K562 (cell line): ENCODE measurements around the gene SLC22A12. TPM values are rescaled to one million over a fixed set of nuclear protein-coding genes. Genes with fewer than 3 reads are reported as not detected.

Experiments
- ATAC-seq: fragments of 200-7000 bp; cut with Tn5 transposase; 3 replicates; pipeline ENCODE4 v1.9.1; 2020; ENCODE audit warnings: moderate library complexity
- BruUV-seq: library from RNA; stranded (reverse); fragments of 400-500 nt; replicated peaks from 2 replicates; lab custom pipeline; 2021; lab: Mats Ljungman, UMichigan
- CTCF ChIA-PET: fragments of 300-600 bp; formaldehyde crosslinking; extraction: SDS; loops from one replicate; lab custom pipeline; 2021; ENCODE audit warnings: low intra/inter-chr PET ratio; lab: Yijun Ruan, JAX
- POLR2A ChIA-PET: fragments of 300-600, 350-650 bp; sonication (Branson Sonifier 250); formaldehyde crosslinking; extraction: SDS; loops from one replicate; lab custom pipeline; 2021; ENCODE audit warnings: antibody characterized with exemption, inconsistent platforms; lab: Yijun Ruan, JAX
- DNase-seq, 4 experiments: peaks; one replicate each; pipeline versions ENCODE4 v3.0.0 to v3.0.0-alpha.2; 2011 to 2018; ENCODE audit warnings: low spot score in 3 of 4, mixed read lengths in 3 of 4; ENCODE audit errors: extremely low read depth in 1 of 4
- FAIRE-seq: peaks from 2 replicates; lab custom pipeline; 2011; peaks lifted over from hg19 to GRCh38; lab: Jason Lieb, UNC
- H2AFZ ChIP-seq: 2 replicates; pipeline ENCODE4 v1.6.0; 2011; ENCODE audit warnings: low read depth, low read length, control low read depth, inconsistent platforms
- H3K27ac ChIP-seq: fragments of 200-600 bp; 3 replicates; pipeline ENCODE4 v1.8.0; 2011; ENCODE audit warnings: low read depth, mild to moderate bottlenecking, control low read depth, inconsistent platforms, low read length, moderate library complexity, mixed read lengths; ENCODE audit errors: extremely low read depth
- H3K27me3 ChIP-seq, 2 experiments: fragments of 300-600 bp in 1 of 2; 2 replicates in 1 of 2; 3 replicates in 1 of 2; pipeline versions ENCODE4 v1.6.0 to v1.8.0; 2011; ENCODE audit warnings: inconsistent platforms in 2 of 2, low read length in 2 of 2, mild to moderate bottlenecking in 1 of 2, mixed read lengths in 1 of 2, moderate library complexity in 1 of 2; ENCODE audit not compliant: control insufficient read depth in 2 of 2, insufficient read depth in 2 of 2
- H3K36me3 ChIP-seq: fragments of 300-600 bp; 3 replicates; pipeline ENCODE4 v1.8.0; 2011; ENCODE audit warnings: mild to moderate bottlenecking, low read length, inconsistent platforms; ENCODE audit not compliant: control insufficient read depth, insufficient read depth
- H3K4me1 ChIP-seq, 2 experiments: fragments of 200-600 bp in 1 of 2; replicated peaks in 1 of 2; 2 replicates in 1 of 2; 3 replicates in 1 of 2; pipeline versions ENCODE4 v1.5.1 to v1.8.0; 2011; ENCODE audit warnings: inconsistent platforms in 2 of 2, low read length in 2 of 2, mild to moderate bottlenecking in 1 of 2, mixed read lengths in 1 of 2, moderate library complexity in 1 of 2; ENCODE audit not compliant: control insufficient read depth in 2 of 2, insufficient read depth in 2 of 2
- H3K4me2 ChIP-seq: 2 replicates; pipeline ENCODE4 v1.6.1; 2011; ENCODE audit warnings: low read length, control low read depth, inconsistent platforms, mixed read lengths; ENCODE audit not compliant: insufficient read depth
- H3K4me3 ChIP-seq: fragments of 200-600 bp; sonication (generic), shearing (Covaris generic); 2 replicates; pipeline ENCODE4 v1.5.1; 2016; ENCODE audit warnings: control low read depth, inconsistent platforms
- H3K79me2 ChIP-seq: fragments of 200-600 bp; 3 replicates; pipeline ENCODE4 v1.8.0; 2011; ENCODE audit warnings: low read length, inconsistent platforms; ENCODE audit not compliant: control insufficient read depth, insufficient read depth
- H3K9ac ChIP-seq, 2 experiments: 2 replicates each; pipeline versions ENCODE4 v1.6.0 to v1.6.1; 2011; ENCODE audit warnings: low read depth in 2 of 2, low read length in 2 of 2, control low read depth in 1 of 2, inconsistent platforms in 1 of 2, mild to moderate bottlenecking in 1 of 2, mixed read lengths in 1 of 2; ENCODE audit not compliant: insufficient read depth in 1 of 2
- H3K9me1 ChIP-seq: one replicate; pipeline ENCODE4 v1.6.0; 2011; ENCODE audit warnings: inconsistent platforms, mild to moderate bottlenecking, low read length, moderate library complexity; ENCODE audit not compliant: control insufficient read depth, insufficient read depth
- H3K9me3 ChIP-seq: replicated peaks from 2 replicates; pipeline ENCODE4 v1.5.1; 2011; ENCODE audit warnings: low read depth, low read length, inconsistent platforms; ENCODE audit not compliant: control insufficient read depth, insufficient read depth
- H4K20me1 ChIP-seq: replicated peaks from 2 replicates; pipeline ENCODE4 v1.6.1; 2011; ENCODE audit warnings: low read length, inconsistent platforms, mixed read lengths; ENCODE audit not compliant: control insufficient read depth, insufficient read depth
- MCM5 ChIP-seq: fragments of 450-650 bp; IDR thresholded peaks from 2 replicates; pipeline ENCODE4 v1.6.1; 2016; ENCODE audit warnings: low read depth
- RAD51 ChIP-seq: fragments of 450-650 bp; IDR thresholded peaks from 2 replicates; pipeline ENCODE4 v1.7.1; 2016; ENCODE audit warnings: low read depth, mild to moderate bottlenecking, borderline replicate concordance
- SIRT6 ChIP-seq: IDR thresholded peaks from one replicate; pipeline ENCODE4 v1.6.1; 2012; ENCODE audit warnings: low read depth, mild to moderate bottlenecking, control low read depth, inconsistent platforms, low read length, moderate library complexity
- TOE1 ChIP-seq, 2 experiments: fragments of 450-650 bp in 1 of 2; sonication (generic) in 1 of 2; formaldehyde crosslinking in 1 of 2; IDR thresholded peaks; 2 replicates each; pipeline versions ENCODE4 v1.7.1 to v1.8.0; 2016 to 2022; ENCODE audit warnings: borderline replicate concordance in 2 of 2, mild to moderate bottlenecking in 2 of 2, antibody characterized with exemption in 1 of 2, inconsistent platforms in 1 of 2, low read depth in 1 of 2, missing genetic modification reagents in 1 of 2, moderate library complexity in 1 of 2
- ZNF280A ChIP-seq: fragments of 450-650 bp; IDR thresholded peaks from 2 replicates; pipeline ENCODE4 v1.6.1; 2018; ENCODE audit warnings: mild to moderate bottlenecking, low read depth; ENCODE audit not compliant: partially characterized antibody
- WGBS: fragments of 100-300 bp; shearing (Covaris generic); methylation state at CpG from one replicate; pipeline ENCODE4 v1.1.6; 2016; ENCODE audit warnings: low coverage, mixed read lengths; ENCODE audit not compliant: insufficient coverage; ENCODE audit errors: missing lambda C conversion rate; 5-methylcytosine and 5-hydroxymethylcytosine counted together
- in situ Hi-C: fragments of 300-500 bp; cut with MboI; formaldehyde crosslinking; loops from 4 replicates; pipeline ENCODE4 v1.15.0; 2018; ENCODE audit warnings: inconsistent platforms, mixed read lengths
- intact Hi-C: fragments of 100-400 bp; cut with micrococcal nuclease; formaldehyde crosslinking; loops from 2 replicates; pipeline ENCODE4 v1.14.2; 2022
- polyA plus RNA-seq, 8 experiments: library from polyadenylated mRNA; depleted of rRNA in 4 of 8; stranded (reverse) in 5 of 8; unstranded in 3 of 8; fragments of >200 nt; fragmentation: Nextera tagmentation in 2 of 8; fragmentation: Illumina TruSeq in 1 of 8; extraction: Ambion mirVana in 2 of 8; extraction: Trizol in 1 of 8; gene quantifications; 2 replicates each; pipeline versions ENCODE4 v1.2.1 to v1.2.3, GENCODE V29; 2011 to 2014; ENCODE audit warnings: inconsistent platforms in 1 of 8, missing spikeins in 1 of 8
- total RNA-seq, 7 experiments: library from RNA; depleted of rRNA in 6 of 7; stranded (reverse); fragments of >200 nt in 6 of 7; fragmentation: Illumina TruSeq in 2 of 7; extraction: Trizol in 2 of 7; gene quantifications; 2 replicates each; pipeline versions ENCODE4 v1.2.1 to v1.2.3, GENCODE V29; 2011 to 2021; ENCODE audit warnings: low replicate concordance in 1 of 7
- TF ChIP-seq, protein P1 (sequence below): fragments of 250-450 bp; sonication (Bioruptor Pico); IDR thresholded peaks from 2 replicates; pipeline ENCODE4 v1.5.0; 2021; ENCODE audit warnings: mild to moderate bottlenecking, moderate library complexity
- TF ChIP-seq, protein P2 (sequence below): fragments of 450-650 bp; conservative IDR thresholded peaks from 2 replicates; pipeline ENCODE4 v1.6.1; 2016; ENCODE audit warnings: missing genetic modification characterization, low read depth, mild to moderate bottlenecking, control low read depth, missing compliant biosample characterization

Gene SLC22A12
- total and polyA plus RNA-seq, 9 of the 15 experiments (the other 6 are each of a cell fraction or from before 2014, with no cell fraction given), result not detected

DNA sequence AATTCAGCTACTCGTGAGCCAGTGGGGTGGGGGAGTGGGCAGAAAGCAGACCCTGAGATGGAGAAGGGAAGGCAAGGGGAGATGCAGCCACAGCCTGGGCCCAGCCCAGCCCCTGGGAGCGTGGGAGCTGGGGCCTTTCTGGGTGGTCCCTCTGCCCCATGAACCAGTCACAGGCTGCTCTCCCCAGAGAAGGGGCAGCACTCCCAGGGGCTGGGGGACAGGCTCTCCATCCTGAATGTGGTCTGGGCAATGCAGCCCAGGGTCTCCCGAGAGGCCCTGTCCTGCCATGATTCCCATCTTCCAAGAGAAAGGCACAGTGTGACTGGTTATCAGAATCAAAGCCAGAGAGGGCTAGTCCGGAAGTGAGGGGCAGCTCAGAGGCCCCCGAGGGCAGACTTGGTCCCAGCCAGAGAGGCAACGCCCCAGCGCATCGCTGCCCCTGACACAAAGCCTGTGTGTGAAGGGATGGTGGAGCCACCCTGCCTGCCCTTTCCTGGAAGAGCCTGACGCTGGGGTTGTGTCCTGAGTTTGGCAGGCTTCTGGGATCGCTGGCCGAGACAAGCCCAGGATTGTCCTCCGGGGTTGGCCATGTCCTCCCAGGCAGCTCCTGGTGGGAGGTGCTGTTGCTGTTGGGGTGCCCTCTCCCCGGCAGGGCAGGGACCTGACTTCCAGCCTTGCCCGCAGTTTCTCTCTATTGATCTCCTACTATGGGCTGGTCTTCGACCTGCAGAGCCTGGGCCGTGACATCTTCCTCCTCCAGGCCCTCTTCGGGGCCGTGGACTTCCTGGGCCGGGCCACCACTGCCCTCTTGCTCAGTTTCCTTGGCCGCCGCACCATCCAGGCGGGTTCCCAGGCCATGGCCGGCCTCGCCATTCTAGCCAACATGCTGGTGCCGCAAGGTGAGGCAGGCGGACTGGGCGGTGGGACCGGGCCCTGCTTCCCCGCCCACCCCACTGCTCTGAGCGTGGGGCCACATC lies 23.8 kb upstream of the SLC22A12 start (continued):
- TF ChIP-seq RAD51, result no peak
- TF ChIP-seq, all 486 proteins: peak for 4

GRCh38 chr11:64568041-64568571 lies 22.9 kb upstream of the SLC22A12 start:
- peaks cover 15 to 50% of the 10 kb centered on the region in 2 experiments for H3K4me1 ChIP-seq
- H3K27ac ChIP-seq, result no peak overlapping the region
- DNase-seq (no peak), FAIRE-seq (no peak), ATAC-seq (no peak)
- H3K9ac ChIP-seq, result no peak overlapping the region
- WGBS, result 48% methylated on average over 20 of the region's 34 CpGs
- H3K4me2 ChIP-seq, result no peak overlapping the region
- no peaks in the 10 kb centered on the region for H3K79me2 ChIP-seq
- no TSS peak for BruUV-seq
- intact Hi-C loops, result no loop called here
- H3K36me3 ChIP-seq, result no peaks in the 10 kb centered on the region
- no peak overlapping the region for H3K4me3 ChIP-seq
- H2AFZ ChIP-seq, result no peak overlapping the region
- H3K9me3 ChIP-seq, result no peaks in the 10 kb centered on the region
- peaks cover 3% of the 10 kb centered on the region; the same call in 1 of the 2 replicates for H4K20me1 ChIP-seq
- POLR2A ChIA-PET, result interaction anchor here (0.6 kb wide), 1 partner anchor 1324 kb away, joined by 3 read pairs; no protein-coding TSS in a partner anchor
- in situ Hi-C loops, result no loop called here
- peaks cover 2 to 33% of the 10 kb centered on the region in 2 experiments; a peak in 4 of 5 replicates for H3K27me3 ChIP-seq
- CTCF ChIA-PET, result no interaction called here
- no peaks in the 10 kb centered on the region for H3K9me1 ChIP-seq
- no peak for TF ChIP-seq SIRT6
- TF ChIP-seq, protein P1, sequence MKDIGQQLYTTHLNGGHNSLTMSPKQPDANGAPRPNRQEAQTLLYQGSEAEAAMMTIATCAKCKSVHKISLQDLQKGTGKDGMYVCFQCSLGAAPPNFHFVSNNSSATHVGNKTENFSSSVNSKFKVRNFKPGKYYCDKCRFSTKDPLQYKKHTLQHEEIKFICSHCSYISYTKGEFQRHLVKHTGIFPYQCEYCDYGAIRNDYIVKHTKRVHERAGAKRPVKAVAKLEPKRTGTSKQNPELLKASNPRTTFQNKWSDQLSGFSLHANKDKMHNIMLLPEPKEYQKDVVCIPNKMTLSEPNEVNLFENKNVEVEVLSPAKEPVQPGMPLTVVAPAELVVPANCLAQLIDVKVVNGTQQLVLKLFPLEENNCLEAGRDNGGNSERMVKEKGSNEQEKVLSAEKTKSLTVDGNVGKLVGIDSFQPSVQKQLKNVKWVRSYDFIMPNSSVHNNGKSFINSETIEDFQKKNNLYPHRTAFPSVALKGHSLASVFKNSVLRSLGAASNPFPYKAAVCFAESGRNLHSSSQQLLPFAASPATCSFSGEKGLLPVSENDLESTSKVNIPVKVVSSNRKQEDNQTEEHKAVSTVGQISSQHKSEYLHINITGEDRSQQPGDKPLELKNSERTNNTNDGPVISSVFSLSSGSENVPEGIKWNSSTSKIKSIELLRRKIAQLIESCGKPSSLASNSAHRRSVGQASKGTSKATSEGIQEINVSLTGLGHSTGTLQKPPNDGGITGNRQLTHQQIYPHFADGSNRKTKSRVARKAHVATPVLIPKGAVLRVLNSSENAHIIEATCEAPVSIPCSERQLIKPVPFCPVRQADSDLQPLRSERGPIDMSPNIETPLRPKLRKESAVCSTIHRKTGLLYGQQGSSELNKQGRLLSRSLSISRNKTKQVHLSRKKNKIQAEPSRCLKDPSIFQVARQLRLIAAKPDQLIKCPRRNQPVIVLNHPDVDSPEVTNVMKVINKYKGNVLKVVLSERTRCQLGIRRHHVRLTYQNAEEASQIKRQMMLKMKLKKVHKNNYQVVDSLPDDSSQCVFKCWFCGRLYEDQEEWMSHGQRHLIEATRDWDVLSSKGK (CRISPR knock-in tag), result no peak
- no peak for TF ChIP-seq MCM5
- no peak for TF ChIP-seq TOE1 (IDR thresholded peaks at IDR 0.05; ENCODE audit: borderline replicate concordance)
- TF ChIP-seq TOE1 (CRISPR knock-in tag; IDR thresholded peaks at IDR 0.05; ENCODE audit: borderline replicate concordance, low read depth), result no peak
- TF ChIP-seq, protein P2, sequence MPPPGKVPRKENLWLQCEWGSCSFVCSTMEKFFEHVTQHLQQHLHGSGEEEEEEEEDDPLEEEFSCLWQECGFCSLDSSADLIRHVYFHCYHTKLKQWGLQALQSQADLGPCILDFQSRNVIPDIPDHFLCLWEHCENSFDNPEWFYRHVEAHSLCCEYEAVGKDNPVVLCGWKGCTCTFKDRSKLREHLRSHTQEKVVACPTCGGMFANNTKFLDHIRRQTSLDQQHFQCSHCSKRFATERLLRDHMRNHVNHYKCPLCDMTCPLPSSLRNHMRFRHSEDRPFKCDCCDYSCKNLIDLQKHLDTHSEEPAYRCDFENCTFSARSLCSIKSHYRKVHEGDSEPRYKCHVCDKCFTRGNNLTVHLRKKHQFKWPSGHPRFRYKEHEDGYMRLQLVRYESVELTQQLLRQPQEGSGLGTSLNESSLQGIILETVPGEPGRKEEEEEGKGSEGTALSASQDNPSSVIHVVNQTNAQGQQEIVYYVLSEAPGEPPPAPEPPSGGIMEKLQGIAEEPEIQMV, result no peak
- no peak for TF ChIP-seq ZNF280A
